NCI-H1417 treated with DMSO at 0.1 percent for 48 hours (cell line): ENCODE measurements around the gene YWHAQ.

Experiments used
- DNase-seq: peaks from one replicate; lab custom pipeline; 2025; lab: John Stamatoyannopoulos, UW

Gene YWHAQ

GRCh38 chr2:9655441-9656269, 24.9 kb upstream of the YWHAQ start:
- DNase-seq = no peak

GRCh38 chr2:9654452-9655100, 23.8 kb upstream of the YWHAQ start:
- no peak for DNase-seq

GRCh38 chr2:9653485-9654271, 22.9 kb upstream of the YWHAQ start:
- DNase-seq = no peak

GRCh38 chr2:9652898-9653479, 22.2 kb upstream of the YWHAQ start:
- no peak for DNase-seq

GRCh38 chr2:9652267-9652666, 21.5 kb upstream of the YWHAQ start:
- DNase-seq = no peak

- DNase-seq = no peak
These were observed 19.5 kb upstream of the YWHAQ start for GRCh38 chr2:9650119-9650821.

GRCh38 chr2:9649261-9649660, 18.5 kb upstream of the YWHAQ start:
- no peak for DNase-seq

- no peak for DNase-seq
These were observed 18.0 kb upstream of the YWHAQ start for GRCh38 chr2:9648821-9649220.

- no peak for DNase-seq
These were observed 17.1 kb upstream of the YWHAQ start for GRCh38 chr2:9647884-9648283.

- DNase-seq = no peak
These were observed 15.6 kb upstream of the YWHAQ start for GRCh38 chr2:9646196-9647030.

- DNase-seq = no peak
These were observed 13.8 kb upstream of the YWHAQ start for GRCh38 chr2:9644603-9645002.

- no peak for DNase-seq
These were observed 13.2 kb upstream of the YWHAQ start for GRCh38 chr2:9644021-9644420.

GRCh38 chr2:9641641-9642040, 10.8 kb upstream of the YWHAQ start:
- no peak for DNase-seq

GRCh38 chr2:9640403-9641104, 9.8 kb upstream of the YWHAQ start:
- DNase-seq = no peak

- no peak for DNase-seq
These were observed 9.0 kb upstream of the YWHAQ start for GRCh38 chr2:9639740-9640343.

- DNase-seq = no peak
These were observed 8.3 kb upstream of the YWHAQ start for GRCh38 chr2:9639000-9639602.

GRCh38 chr2:9638532-9638931, 7.7 kb upstream of the YWHAQ start:
- DNase-seq = no peak

- no peak for DNase-seq
These were observed 6.5 kb upstream of the YWHAQ start for GRCh38 chr2:9637330-9637729.

GRCh38 chr2:9634133-9634532, 3.3 kb upstream of the YWHAQ start:
- no peak for DNase-seq
